A549 (cell line): Measurements from ENCODE around the gene SLC2A6.

Source experiments
- CTCF ChIP-seq: fragments of >200 bp; sonication (Bioruptor Twin); formaldehyde crosslinking; IDR thresholded peaks from 3 replicates; pipeline ENCODE4 v1.5.1; 2016
- ELK1 ChIP-seq: fragments of 150-350 bp; IDR thresholded peaks from 2 replicates; pipeline ENCODE4 v1.6.1; 2014; ENCODE audit warnings: low read depth, mild to moderate bottlenecking, low read length
- EP300 ChIP-seq, 2 experiments: fragments of >200 bp; sonication (Bioruptor Twin); formaldehyde crosslinking; IDR thresholded peaks; 2 replicates in 1 of 2; 3 replicates in 1 of 2; pipeline ENCODE4 v1.6.1; 2016 to 2017
- MAX ChIP-seq: IDR thresholded peaks from 2 replicates; pipeline ENCODE4 v1.6.1; 2012
- POLR2AphosphoS2 ChIP-seq: conservative IDR thresholded peaks from 2 replicates; pipeline ENCODE4 v1.6.1; 2012; ENCODE audit warnings: low read length, improper control_type of control experiment, inconsistent platforms
- USF2 ChIP-seq: fragments of 450-650 bp; IDR thresholded peaks from 2 replicates; pipeline ENCODE4 v1.6.1; 2014; ENCODE audit warnings: antibody characterized with exemption

GRCh38 chr9:133508046-133508445 is 29.1 kb upstream of the SLC2A6 start:
- no peak for TF ChIP-seq EP300 (IDR thresholded peaks at IDR 0.05)
- TF ChIP-seq ELK1, result no peak
- TF ChIP-seq USF2, result no peak
- no peak for TF ChIP-seq CTCF
- no peak for TF ChIP-seq POLR2AphosphoS2
- no peak for TF ChIP-seq MAX
